ENCODE data around the gene PTPRG. TPM values are rescaled to one million over a fixed set of nuclear protein-coding genes. Genes with fewer than 3 reads are reported as not detected.

PTPRG gene
- total and polyA plus RNA-seq, 2 donors (not counting 3 experiments of a cell fraction or from before 2014, with no cell fraction given): 8.9 to 39.1 TPM

GRCh38 chr3:62094461-62094860, 533.1 kb downstream of the PTPRG start:
- Histone ChIP-seq H4K20me1 (replicated peaks; ENCODE audit: control insufficient read depth, extremely low read depth, insufficient read depth, low read length) (no peaks in the 10 kb centered on the region), H3K36me3 (ENCODE audit: control insufficient read depth in 2 of 2, extremely low read depth in 1 of 2, insufficient read depth in 2 of 2, low read length in 2 of 2) (no peaks in the 10 kb centered on the region), H3K27me3 (ENCODE audit: control insufficient read depth in 2 of 2, insufficient read depth in 2 of 2, low read length in 2 of 2) (no peaks in the 10 kb centered on the region), H2AFZ (ENCODE audit: low read depth, low read length) (no peak overlapping the region), H3K4me1 (ENCODE audit: control insufficient read depth, extremely low read depth, insufficient read depth, low read length) (peaks cover 2% of the 10 kb centered on the region), H3K9me3 (replicated peaks; ENCODE audit: control insufficient read depth, insufficient read depth, low read length) (no peaks in the 10 kb centered on the region), H3K4me2 (ENCODE audit: insufficient read depth, low read length) (no peak overlapping the region), H3K9ac (replicated peaks; ENCODE audit: extremely low read depth, insufficient read depth, low read length) (no peak overlapping the region), H3K9me1 (replicated peaks; ENCODE audit: control insufficient read depth, extremely low read depth, insufficient read depth, low read length) (no peaks in the 10 kb centered on the region), H3K27ac (ENCODE audit: insufficient read depth, low read depth, low read length) (no peak overlapping the region), H3K79me2 (ENCODE audit: control insufficient read depth, insufficient read depth, low read length) (no peaks in the 10 kb centered on the region), H3K4me3 (replicated peaks in 1 of 3; ENCODE audit: insufficient read depth in 1 of 3, low read depth in 1 of 3, low read length in 3 of 3) (no peak overlapping the region)
- FAIRE-seq (no peak), DNase-seq (ENCODE audit: low read depth, low spot score) (no peak)
- no peak for TF ChIP-seq POLR2AphosphoS5 (IDR thresholded peaks at IDR 0.05; ENCODE audit: insufficient read depth, low read depth, low read length)
- TF ChIP-seq, protein P1, sequence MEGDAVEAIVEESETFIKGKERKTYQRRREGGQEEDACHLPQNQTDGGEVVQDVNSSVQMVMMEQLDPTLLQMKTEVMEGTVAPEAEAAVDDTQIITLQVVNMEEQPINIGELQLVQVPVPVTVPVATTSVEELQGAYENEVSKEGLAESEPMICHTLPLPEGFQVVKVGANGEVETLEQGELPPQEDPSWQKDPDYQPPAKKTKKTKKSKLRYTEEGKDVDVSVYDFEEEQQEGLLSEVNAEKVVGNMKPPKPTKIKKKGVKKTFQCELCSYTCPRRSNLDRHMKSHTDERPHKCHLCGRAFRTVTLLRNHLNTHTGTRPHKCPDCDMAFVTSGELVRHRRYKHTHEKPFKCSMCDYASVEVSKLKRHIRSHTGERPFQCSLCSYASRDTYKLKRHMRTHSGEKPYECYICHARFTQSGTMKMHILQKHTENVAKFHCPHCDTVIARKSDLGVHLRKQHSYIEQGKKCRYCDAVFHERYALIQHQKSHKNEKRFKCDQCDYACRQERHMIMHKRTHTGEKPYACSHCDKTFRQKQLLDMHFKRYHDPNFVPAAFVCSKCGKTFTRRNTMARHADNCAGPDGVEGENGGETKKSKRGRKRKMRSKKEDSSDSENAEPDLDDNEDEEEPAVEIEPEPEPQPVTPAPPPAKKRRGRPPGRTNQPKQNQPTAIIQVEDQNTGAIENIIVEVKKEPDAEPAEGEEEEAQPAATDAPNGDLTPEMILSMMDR (IDR thresholded peaks at IDR 0.05; ENCODE audit: extremely low read depth in 1 of 2, insufficient read depth in 1 of 2, low read depth in 1 of 2, low read length in 2 of 2): no peak
- TF ChIP-seq POLR2A (IDR thresholded peaks at IDR 0.05; ENCODE audit: low read depth, low read length): no peak
- TF ChIP-seq GATA2 (IDR thresholded peaks at IDR 0.05; ENCODE audit: insufficient read depth, insufficient read length, low read depth, low read length): no peak
- TF ChIP-seq EZH2 (IDR thresholded peaks at IDR 0.05; ENCODE audit: borderline replicate concordance, low read depth, low read length, severe bottlenecking): no peak
- dilution Hi-C loops (cut with MboI; ENCODE audit: extremely low pct_ligation_motif_present, low sequenced_read_pairs) (no loop called here), intact Hi-C loops (cut with micrococcal nuclease) (no loop called here)
- ChIA-PET POLR2A (no interaction called here), CTCF (no interaction called here)
- no TSS peak for BruUV-seq (replicated peaks)

- CTCF ChIA-PET: interaction anchor here (1.1 kb wide), 1 partner anchor 532 kb away, joined by 3 read pairs; no protein-coding TSS in a partner anchor
- intact Hi-C loops (cut with micrococcal nuclease): no loop called here
Observed at GRCh38 chr3:62095080-62095479, 533.7 kb downstream of the PTPRG start.

More at GRCh38 chr3:62095080-62095479, 533.7 kb downstream of the PTPRG start:
- POLR2A ChIA-PET: interaction anchor here (0.5 kb wide), 1 partner anchor 18 kb away, joined by 4 read pairs; no protein-coding TSS in a partner anchor
- TF ChIP-seq EZH2 (IDR thresholded peaks at IDR 0.05; ENCODE audit: borderline replicate concordance, low read depth, low read length, severe bottlenecking): no peak
- no peak for TF ChIP-seq MAX (IDR thresholded peaks at IDR 0.05; ENCODE audit: insufficient read depth, insufficient read length)
- TF ChIP-seq MYC (IDR thresholded peaks at IDR 0.05; ENCODE audit: low read depth, low read length): no peak
- no peak for TF ChIP-seq POLR2A (IDR thresholded peaks at IDR 0.05; ENCODE audit: low read depth, low read length)
- no peak for TF ChIP-seq JUN (IDR thresholded peaks at IDR 0.05; ENCODE audit: borderline replicate concordance, insufficient read depth, insufficient read length, low read depth)
- no peak for TF ChIP-seq FOS (IDR thresholded peaks at IDR 0.05; ENCODE audit: borderline replicate concordance, insufficient read depth, low read length)
- TF ChIP-seq, protein P1 (IDR thresholded peaks at IDR 0.05; ENCODE audit: extremely low read depth in 1 of 2, insufficient read depth in 1 of 2, low read depth in 1 of 2, low read length in 2 of 2): no peak
- TF ChIP-seq POLR2AphosphoS5 (IDR thresholded peaks at IDR 0.05; ENCODE audit: insufficient read depth, low read depth, low read length): no peak
- TF ChIP-seq GATA2 (IDR thresholded peaks at IDR 0.05; ENCODE audit: insufficient read depth, insufficient read length, low read depth, low read length): no peak
- Histone ChIP-seq H3K9me1 (replicated peaks; ENCODE audit: control insufficient read depth, extremely low read depth, insufficient read depth, low read length) (no peaks in the 10 kb centered on the region), H3K27ac (ENCODE audit: insufficient read depth, low read depth, low read length) (no peak overlapping the region), H2AFZ (ENCODE audit: low read depth, low read length) (no peak overlapping the region), H3K9ac (replicated peaks; ENCODE audit: extremely low read depth, insufficient read depth, low read length) (no peak overlapping the region), H3K4me1 (ENCODE audit: control insufficient read depth, extremely low read depth, insufficient read depth, low read length) (peaks cover 2% of the 10 kb centered on the region), H3K79me2 (ENCODE audit: control insufficient read depth, insufficient read depth, low read length) (no peaks in the 10 kb centered on the region), H3K27me3 (ENCODE audit: control insufficient read depth in 2 of 2, insufficient read depth in 2 of 2, low read length in 2 of 2) (no peaks in the 10 kb centered on the region), H3K9me3 (replicated peaks; ENCODE audit: control insufficient read depth, insufficient read depth, low read length) (no peaks in the 10 kb centered on the region), H3K4me3 (replicated peaks in 1 of 3; ENCODE audit: insufficient read depth in 1 of 3, low read depth in 1 of 3, low read length in 3 of 3) (no peak overlapping the region), H3K36me3 (ENCODE audit: control insufficient read depth in 2 of 2, extremely low read depth in 1 of 2, insufficient read depth in 2 of 2, low read length in 2 of 2) (no peaks in the 10 kb centered on the region), H3K4me2 (ENCODE audit: insufficient read depth, low read length) (no peak overlapping the region), H4K20me1 (replicated peaks; ENCODE audit: control insufficient read depth, extremely low read depth, insufficient read depth, low read length) (no peaks in the 10 kb centered on the region)
- no peak for DNase-seq (ENCODE audit: low read depth, low spot score)
- dilution Hi-C loops (cut with MboI; ENCODE audit: extremely low pct_ligation_motif_present, low sequenced_read_pairs): no loop called here
- no TSS peak for BruUV-seq (replicated peaks)
- no peak for FAIRE-seq
